ENCODE results near the gene LYAR. TPM values are rescaled to one million over a fixed set of nuclear protein-coding genes. Genes with fewer than 3 reads are reported as not detected.

Gene LYAR
- total and polyA plus RNA-seq, 2 of the 13 experiments (the other 11 are each of a cell fraction or from before 2014, with no cell fraction given), result 7.8 to 94.2 TPM

DNA sequence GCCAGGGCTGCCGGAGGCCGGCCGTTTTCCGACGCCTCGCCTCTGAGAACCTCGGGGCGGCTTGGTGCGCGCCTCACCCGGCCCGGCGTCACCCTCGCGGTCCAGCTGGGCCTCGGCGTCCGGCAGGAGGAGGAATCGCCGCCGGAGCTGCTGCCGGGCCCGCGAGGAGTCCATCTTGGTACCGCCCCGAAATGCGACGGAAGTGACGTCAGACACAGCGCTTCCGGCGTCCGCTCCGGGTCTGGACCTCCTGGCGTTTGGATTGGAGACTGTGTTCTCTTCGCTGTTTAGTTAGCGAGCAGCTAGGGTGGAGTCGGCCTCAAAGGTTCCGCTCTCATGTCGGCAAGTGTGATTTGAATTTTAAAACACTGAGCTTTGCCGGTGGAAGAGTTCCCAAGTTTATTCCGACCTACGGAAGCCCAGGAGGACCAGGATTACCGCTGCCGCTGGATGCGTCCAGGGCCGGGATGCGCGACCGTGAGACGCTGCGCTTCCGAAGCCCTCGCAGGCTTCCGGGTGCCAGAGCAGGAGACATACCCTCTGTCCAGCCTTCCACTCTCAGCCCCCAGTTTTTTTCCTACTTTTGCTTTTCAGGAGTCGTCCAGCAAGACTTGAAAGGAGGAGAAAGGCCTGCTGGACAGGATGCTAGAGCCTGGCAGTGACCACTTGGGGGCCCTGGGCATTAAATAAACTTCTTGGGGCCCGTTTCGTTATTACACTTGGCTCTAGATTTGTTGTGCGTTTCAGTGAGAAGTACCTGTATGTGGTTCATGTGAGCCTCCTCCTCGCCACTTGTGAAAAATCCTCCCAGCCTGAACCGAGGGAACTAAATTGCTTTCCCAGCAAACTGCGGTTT is 41.7 kb downstream of the LYAR start, which contains the start of gene TMEM128 (continued):
- TF ChIP-seq HNF4A (CRISPR knock-in tag; IDR thresholded peaks at IDR 0.05), result 0 out of 2 replicates have a peak, but pooled peaks have one; percentile 21
- TF ChIP-seq, protein P1, sequence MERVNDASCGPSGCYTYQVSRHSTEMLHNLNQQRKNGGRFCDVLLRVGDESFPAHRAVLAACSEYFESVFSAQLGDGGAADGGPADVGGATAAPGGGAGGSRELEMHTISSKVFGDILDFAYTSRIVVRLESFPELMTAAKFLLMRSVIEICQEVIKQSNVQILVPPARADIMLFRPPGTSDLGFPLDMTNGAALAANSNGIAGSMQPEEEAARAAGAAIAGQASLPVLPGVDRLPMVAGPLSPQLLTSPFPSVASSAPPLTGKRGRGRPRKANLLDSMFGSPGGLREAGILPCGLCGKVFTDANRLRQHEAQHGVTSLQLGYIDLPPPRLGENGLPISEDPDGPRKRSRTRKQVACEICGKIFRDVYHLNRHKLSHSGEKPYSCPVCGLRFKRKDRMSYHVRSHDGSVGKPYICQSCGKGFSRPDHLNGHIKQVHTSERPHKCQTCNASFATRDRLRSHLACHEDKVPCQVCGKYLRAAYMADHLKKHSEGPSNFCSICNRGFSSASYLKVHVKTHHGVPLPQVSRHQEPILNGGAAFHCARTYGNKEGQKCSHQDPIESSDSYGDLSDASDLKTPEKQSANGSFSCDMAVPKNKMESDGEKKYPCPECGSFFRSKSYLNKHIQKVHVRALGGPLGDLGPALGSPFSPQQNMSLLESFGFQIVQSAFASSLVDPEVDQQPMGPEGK (CRISPR knock-in tag; IDR thresholded peaks at IDR 0.05), result no peak; the same call in 1 of the 2 replicates
- TF ChIP-seq, protein P2, sequence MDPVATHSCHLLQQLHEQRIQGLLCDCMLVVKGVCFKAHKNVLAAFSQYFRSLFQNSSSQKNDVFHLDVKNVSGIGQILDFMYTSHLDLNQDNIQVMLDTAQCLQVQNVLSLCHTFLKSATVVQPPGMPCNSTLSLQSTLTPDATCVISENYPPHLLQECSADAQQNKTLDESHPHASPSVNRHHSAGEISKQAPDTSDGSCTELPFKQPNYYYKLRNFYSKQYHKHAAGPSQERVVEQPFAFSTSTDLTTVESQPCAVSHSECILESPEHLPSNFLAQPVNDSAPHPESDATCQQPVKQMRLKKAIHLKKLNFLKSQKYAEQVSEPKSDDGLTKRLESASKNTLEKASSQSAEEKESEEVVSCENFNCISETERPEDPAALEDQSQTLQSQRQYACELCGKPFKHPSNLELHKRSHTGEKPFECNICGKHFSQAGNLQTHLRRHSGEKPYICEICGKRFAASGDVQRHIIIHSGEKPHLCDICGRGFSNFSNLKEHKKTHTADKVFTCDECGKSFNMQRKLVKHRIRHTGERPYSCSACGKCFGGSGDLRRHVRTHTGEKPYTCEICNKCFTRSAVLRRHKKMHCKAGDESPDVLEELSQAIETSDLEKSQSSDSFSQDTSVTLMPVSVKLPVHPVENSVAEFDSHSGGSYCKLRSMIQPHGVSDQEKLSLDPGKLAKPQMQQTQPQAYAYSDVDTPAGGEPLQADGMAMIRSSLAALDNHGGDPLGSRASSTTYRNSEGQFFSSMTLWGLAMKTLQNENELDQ (CRISPR knock-in tag; IDR thresholded peaks at IDR 0.05; ENCODE audit: borderline replicate concordance), result no peak
- no peak for TF ChIP-seq ZNF616 (CRISPR knock-in tag; IDR thresholded peaks at IDR 0.05; ENCODE audit: low read depth)
- no peak for TF ChIP-seq SMAD9 (CRISPR knock-in tag; IDR thresholded peaks at IDR 0.05)
- no peak for TF ChIP-seq NFATC3 (CRISPR knock-in tag; IDR thresholded peaks at IDR 0.05)
- TF ChIP-seq RXRB (CRISPR knock-in tag; IDR thresholded peaks at IDR 0.05; ENCODE audit: borderline replicate concordance), result peak; percentile 58
- no peak for TF ChIP-seq CC2D1A (CRISPR knock-in tag; IDR thresholded peaks at IDR 0.05)
- TF ChIP-seq, protein P3, sequence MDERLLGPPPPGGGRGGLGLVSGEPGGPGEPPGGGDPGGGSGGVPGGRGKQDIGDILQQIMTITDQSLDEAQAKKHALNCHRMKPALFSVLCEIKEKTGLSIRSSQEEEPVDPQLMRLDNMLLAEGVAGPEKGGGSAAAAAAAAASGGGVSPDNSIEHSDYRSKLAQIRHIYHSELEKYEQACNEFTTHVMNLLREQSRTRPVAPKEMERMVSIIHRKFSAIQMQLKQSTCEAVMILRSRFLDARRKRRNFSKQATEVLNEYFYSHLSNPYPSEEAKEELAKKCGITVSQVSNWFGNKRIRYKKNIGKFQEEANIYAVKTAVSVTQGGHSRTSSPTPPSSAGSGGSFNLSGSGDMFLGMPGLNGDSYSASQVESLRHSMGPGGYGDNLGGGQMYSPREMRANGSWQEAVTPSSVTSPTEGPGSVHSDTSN (CRISPR knock-in tag; IDR thresholded peaks at IDR 0.05), result no peak
- peak; percentile 68 for TF ChIP-seq TEAD3 (CRISPR knock-in tag; optimal IDR thresholded peaks at IDR 0.05; ENCODE audit: borderline replicate concordance)
- no peak for TF ChIP-seq ZNF234 (CRISPR knock-in tag; conservative IDR thresholded peaks at IDR 0.05)
- TF ChIP-seq, protein P4, sequence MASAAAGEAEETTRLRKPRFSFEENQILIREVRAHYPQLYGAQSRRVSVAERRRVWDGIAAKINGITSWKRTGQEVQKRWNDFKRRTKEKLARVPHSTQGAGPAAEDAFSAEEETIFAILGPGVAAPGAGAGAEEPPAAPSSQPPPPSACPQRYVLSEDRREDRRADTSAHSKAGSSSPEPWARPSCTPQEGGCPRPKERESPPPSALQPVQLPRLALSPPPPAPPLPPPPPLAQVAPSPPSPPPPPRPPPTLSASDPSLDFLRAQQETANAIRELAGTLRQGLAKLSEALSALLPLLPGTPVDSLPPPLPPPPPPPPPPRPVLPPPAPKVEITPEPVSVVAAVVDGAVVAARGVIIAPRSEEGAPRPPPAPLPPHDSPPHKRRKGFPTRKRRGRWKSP (CRISPR knock-in tag; IDR thresholded peaks at IDR 0.05), result no peak; the same call in 1 of the 2 replicates
- TF ChIP-seq, protein P5, sequence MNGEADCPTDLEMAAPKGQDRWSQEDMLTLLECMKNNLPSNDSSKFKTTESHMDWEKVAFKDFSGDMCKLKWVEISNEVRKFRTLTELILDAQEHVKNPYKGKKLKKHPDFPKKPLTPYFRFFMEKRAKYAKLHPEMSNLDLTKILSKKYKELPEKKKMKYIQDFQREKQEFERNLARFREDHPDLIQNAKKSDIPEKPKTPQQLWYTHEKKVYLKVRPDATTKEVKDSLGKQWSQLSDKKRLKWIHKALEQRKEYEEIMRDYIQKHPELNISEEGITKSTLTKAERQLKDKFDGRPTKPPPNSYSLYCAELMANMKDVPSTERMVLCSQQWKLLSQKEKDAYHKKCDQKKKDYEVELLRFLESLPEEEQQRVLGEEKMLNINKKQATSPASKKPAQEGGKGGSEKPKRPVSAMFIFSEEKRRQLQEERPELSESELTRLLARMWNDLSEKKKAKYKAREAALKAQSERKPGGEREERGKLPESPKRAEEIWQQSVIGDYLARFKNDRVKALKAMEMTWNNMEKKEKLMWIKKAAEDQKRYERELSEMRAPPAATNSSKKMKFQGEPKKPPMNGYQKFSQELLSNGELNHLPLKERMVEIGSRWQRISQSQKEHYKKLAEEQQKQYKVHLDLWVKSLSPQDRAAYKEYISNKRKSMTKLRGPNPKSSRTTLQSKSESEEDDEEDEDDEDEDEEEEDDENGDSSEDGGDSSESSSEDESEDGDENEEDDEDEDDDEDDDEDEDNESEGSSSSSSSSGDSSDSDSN (CRISPR knock-in tag; IDR thresholded peaks at IDR 0.05), result peak; percentile 81
- TF ChIP-seq CREB1 (IDR thresholded peaks at IDR 0.05), result peak; percentile 99
- peak; percentile 97 for TF ChIP-seq CREB1 (CRISPR knock-in tag; IDR thresholded peaks at IDR 0.05)
- TF ChIP-seq, protein P6, sequence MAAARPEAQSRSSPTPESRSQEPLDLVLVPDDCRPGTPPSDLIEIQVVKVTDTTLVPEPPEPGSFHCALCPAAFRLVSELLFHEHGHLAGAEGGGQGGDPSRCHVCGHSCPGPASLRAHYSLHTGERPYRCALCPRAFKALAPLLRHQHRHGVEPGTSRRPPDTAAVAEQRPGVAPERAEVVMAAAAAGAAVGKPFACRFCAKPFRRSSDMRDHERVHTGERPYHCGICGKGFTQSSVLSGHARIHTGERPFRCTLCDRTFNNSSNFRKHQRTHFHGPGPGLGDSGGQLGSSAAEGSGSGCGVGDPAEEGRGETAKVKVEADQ (CRISPR knock-in tag; IDR thresholded peaks at IDR 0.05; ENCODE audit: borderline replicate concordance), result 0 out of 2 replicates have a peak, but pooled peaks have one; percentile 49
- TF ChIP-seq MAFF (IDR thresholded peaks at IDR 0.05; ENCODE audit: low read depth, low read length), result no peak
- TF ChIP-seq ZNF768 (CRISPR knock-in tag; IDR thresholded peaks at IDR 0.05), result peak; percentile 79; the same call in 1 of the 2 replicates
- 0 out of 2 replicates have a peak, but pooled peaks have one; percentile 37 for TF ChIP-seq MTF2 (CRISPR knock-in tag; IDR thresholded peaks at IDR 0.05; ENCODE audit: borderline replicate concordance)

All from HepG2 (cell line).